ENCODE data around the gene CPNE4.

Gene CPNE4

GRCh38 chr3:132016061-132017041 is 18.5 kb downstream of the CPNE4 start:
- no peak for DNase-seq (ENCODE audit: low read depth)

- no peak for DNase-seq (ENCODE audit: low read depth)
Observed at GRCh38 chr3:132014105-132014504, 20.7 kb downstream of the CPNE4 start.

- DNase-seq (ENCODE audit: low read depth): no peak
Observed at GRCh38 chr3:132009241-132009640, 25.6 kb downstream of the CPNE4 start.

- DNase-seq (ENCODE audit: low read depth): no peak
Observed at GRCh38 chr3:132008837-132009236, 26.0 kb downstream of the CPNE4 start.

GRCh38 chr3:132007617-132008016 is 27.2 kb downstream of the CPNE4 start:
- no peak for DNase-seq (ENCODE audit: low read depth)

- peak; percentile 66 for DNase-seq (ENCODE audit: low read depth)
Observed at GRCh38 chr3:132006605-132007204, 28.1 kb downstream of the CPNE4 start.

- DNase-seq (ENCODE audit: low read depth): peak; percentile 16
Observed at GRCh38 chr3:132004571-132004970, 30.2 kb downstream of the CPNE4 start.

GRCh38 chr3:132003685-132004084 is 31.1 kb downstream of the CPNE4 start:
- DNase-seq (ENCODE audit: low read depth): no peak

- DNase-seq (ENCODE audit: low read depth): no peak
Observed at GRCh38 chr3:132001999-132002398, 32.8 kb downstream of the CPNE4 start.

GRCh38 chr3:132001036-132001435 is 33.8 kb downstream of the CPNE4 start:
- no peak for DNase-seq (ENCODE audit: low read depth)

- DNase-seq (ENCODE audit: low read depth): no peak
Observed at GRCh38 chr3:131998027-131998426, 36.8 kb downstream of the CPNE4 start.

GRCh38 chr3:131995891-131996290 is 38.9 kb downstream of the CPNE4 start:
- no peak for DNase-seq (ENCODE audit: low read depth)

GRCh38 chr3:131989318-131989717 is 45.5 kb downstream of the CPNE4 start:
- DNase-seq (ENCODE audit: low read depth): no peak

GRCh38 chr3:131988209-131988608 is 46.6 kb downstream of the CPNE4 start:
- DNase-seq (ENCODE audit: low read depth): no peak

- no peak for DNase-seq (ENCODE audit: low read depth)
Observed at GRCh38 chr3:131983689-131984088, 51.1 kb downstream of the CPNE4 start.

GRCh38 chr3:131981323-131981722 is 53.5 kb downstream of the CPNE4 start:
- no peak for DNase-seq (ENCODE audit: low read depth)

- DNase-seq (ENCODE audit: low read depth): no peak
Observed at GRCh38 chr3:131976448-131976847, 58.4 kb downstream of the CPNE4 start.

- DNase-seq (ENCODE audit: low read depth): no peak
Observed at GRCh38 chr3:131975047-131975446, 59.8 kb downstream of the CPNE4 start.

- no peak for DNase-seq (ENCODE audit: low read depth)
Observed at GRCh38 chr3:131973731-131974130, 61.1 kb downstream of the CPNE4 start.

GRCh38 chr3:131972550-131972949 is 62.3 kb downstream of the CPNE4 start:
- no peak for DNase-seq (ENCODE audit: low read depth)

- no peak for DNase-seq (ENCODE audit: low read depth)
Observed at GRCh38 chr3:131972091-131972490, 62.7 kb downstream of the CPNE4 start.

- peak; percentile 6 for DNase-seq (ENCODE audit: low read depth)
Observed at GRCh38 chr3:131963442-131963841, 71.4 kb downstream of the CPNE4 start.

GRCh38 chr3:131962982-131963381 is 71.8 kb downstream of the CPNE4 start:
- DNase-seq (ENCODE audit: low read depth): no peak

All from amniotic epithelial cell (primary cell).